C4-2B (cell line): ENCODE measurements around the gene PCSK6.

Experiments used
- ZFX ChIP-seq: fragments of 450-650 bp; IDR thresholded peaks from 2 replicates; pipeline ENCODE4 v1.6.1; 2017
- TF ChIP-seq, protein P1 (sequence below): fragments of 450-650 bp; conservative IDR thresholded peaks from 2 replicates; pipeline ENCODE4 v1.5.1; 2017; ENCODE audit warnings: mild to moderate bottlenecking

DNA sequence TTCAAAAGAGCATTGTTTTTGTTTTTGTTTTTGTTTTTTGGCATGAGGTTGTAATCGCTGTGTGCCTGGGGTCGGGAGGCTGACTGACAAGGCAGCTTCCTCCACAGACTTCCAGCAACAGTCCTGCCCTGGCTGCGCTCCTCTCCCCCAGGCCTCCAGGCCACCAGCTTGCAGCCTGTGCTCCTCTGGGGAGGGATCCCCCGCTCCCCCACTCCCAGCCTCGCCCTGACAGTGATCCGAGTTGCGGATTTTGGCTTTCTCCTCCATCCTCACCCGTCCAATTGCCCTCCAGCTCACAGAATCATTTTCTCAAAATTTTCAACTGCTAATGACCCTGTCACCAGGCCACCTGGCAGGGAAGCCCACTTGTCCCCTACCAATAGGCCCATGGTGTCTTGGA lies 36.5 kb upstream of the PCSK6 start:
- TF ChIP-seq, protein P1, sequence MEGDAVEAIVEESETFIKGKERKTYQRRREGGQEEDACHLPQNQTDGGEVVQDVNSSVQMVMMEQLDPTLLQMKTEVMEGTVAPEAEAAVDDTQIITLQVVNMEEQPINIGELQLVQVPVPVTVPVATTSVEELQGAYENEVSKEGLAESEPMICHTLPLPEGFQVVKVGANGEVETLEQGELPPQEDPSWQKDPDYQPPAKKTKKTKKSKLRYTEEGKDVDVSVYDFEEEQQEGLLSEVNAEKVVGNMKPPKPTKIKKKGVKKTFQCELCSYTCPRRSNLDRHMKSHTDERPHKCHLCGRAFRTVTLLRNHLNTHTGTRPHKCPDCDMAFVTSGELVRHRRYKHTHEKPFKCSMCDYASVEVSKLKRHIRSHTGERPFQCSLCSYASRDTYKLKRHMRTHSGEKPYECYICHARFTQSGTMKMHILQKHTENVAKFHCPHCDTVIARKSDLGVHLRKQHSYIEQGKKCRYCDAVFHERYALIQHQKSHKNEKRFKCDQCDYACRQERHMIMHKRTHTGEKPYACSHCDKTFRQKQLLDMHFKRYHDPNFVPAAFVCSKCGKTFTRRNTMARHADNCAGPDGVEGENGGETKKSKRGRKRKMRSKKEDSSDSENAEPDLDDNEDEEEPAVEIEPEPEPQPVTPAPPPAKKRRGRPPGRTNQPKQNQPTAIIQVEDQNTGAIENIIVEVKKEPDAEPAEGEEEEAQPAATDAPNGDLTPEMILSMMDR, result no peak
- TF ChIP-seq ZFX, result no peak
